ENCODE results near the gene BPIFB3.

Gene BPIFB3

DNA sequence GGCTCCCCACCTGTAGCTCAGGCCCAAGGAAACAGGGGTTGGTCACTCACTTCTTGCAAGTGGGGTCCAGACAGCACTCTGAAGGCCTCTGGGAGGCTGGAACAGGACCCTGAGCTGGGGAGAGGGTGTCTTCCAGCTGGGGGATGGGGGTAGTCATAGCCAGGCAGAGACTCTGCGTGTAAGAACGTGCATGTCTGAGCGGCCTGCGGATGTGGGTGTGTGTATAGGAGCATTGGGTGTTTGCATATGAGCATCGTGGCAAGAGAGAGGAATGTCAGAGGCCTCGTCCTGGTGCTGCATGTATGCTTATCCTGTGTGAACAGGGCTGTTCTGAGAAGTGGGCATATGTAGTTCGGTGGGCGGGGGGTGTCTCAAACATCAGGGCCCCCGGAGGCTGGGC is 12.1 kb downstream of the BPIFB3 start:
- FAIRE-seq = no peak

DNA sequence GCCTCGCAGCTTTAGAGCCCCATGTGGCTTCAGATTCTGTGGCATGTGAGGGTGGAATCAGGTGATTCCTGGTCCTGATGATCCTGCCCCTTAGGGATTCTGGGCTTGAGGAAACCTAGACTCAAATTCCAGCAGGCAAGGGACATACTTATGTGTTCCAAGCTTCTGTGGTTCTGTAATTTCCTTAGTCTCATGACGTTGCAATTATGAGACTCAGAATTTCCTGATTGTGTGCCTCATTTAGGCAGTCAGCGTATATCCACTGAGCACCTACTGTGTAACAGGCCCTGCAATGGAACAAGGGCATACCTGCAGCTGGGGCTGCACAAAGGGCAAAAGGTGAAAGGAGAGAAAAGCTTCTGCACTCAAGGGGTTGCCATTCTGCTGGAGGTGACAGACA is 14.1 kb downstream of the BPIFB3 start:
- FAIRE-seq = no peak

- FAIRE-seq = no peak
Measured at GRCh38 chr20:33068251-33068939, 14.7 kb downstream of the BPIFB3 start.

GRCh38 chr20:33069673-33070072 is 16.0 kb downstream of the BPIFB3 start:
- no peak for FAIRE-seq

DNA sequence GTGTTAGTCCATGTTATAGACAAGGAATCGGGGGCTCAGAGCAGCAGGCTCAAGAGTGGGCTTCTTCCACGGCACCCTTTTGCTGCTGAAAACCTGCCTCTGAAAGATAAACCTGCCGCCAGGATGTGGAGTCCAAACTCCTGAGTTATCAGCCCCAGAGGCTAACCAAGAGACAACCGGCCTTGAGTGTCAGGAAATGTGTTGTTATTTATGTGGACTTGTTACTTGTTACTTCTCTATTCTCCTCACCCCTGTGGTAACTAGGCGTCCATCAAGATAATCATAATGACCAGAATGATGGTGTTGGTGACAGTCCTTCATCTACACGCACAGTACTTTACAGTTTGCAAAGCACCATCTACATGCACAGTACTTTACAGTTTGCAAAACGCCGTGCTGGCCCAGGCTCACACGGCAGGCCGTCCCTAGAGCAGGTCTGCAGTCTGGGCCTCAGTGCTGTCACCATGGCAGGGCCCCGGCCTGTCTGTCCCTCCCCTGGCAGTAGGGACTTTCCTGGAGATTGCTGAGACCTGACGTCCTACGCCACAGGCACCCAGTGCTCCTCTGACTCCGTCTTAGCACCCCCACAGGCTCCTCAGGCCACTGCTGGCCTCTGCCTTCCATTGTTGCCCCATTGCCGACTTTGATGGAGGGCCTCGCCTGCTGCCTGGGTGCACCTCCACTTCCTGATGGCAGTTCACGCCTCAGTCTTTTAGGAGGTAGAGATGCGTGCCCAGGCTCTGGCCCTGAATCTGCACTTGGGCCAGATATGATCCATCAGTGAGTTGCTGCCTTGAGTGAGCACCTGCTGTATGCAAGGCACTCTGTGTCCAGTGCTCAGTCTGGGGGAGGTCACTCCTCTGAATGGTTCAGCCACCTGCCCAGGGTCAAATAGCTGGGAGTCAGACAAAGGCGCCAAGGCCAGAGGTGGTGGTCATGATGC is 16.7 kb downstream of the BPIFB3 start:
- no peak for FAIRE-seq

DNA sequence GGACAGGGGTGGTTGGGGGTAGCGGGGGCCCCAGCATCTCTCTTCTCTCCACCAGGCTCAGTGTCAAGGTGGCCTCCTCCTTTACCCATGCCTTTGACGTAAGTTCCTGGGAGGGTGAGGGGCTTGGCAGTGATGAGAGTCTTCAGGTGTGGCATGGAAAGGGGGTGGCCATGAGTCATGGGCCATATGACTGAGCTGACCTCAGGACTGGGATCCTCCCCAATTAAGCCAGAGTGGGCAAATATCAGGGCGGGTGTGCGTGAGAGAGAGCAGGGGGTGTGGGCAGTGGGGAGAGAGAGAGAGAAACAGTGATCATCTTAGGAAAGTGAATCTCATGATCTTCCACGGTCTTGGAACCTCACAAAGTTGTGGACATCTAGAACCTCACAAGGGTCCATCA is 17.5 kb downstream of the BPIFB3 start:
- FAIRE-seq = no peak

DNA sequence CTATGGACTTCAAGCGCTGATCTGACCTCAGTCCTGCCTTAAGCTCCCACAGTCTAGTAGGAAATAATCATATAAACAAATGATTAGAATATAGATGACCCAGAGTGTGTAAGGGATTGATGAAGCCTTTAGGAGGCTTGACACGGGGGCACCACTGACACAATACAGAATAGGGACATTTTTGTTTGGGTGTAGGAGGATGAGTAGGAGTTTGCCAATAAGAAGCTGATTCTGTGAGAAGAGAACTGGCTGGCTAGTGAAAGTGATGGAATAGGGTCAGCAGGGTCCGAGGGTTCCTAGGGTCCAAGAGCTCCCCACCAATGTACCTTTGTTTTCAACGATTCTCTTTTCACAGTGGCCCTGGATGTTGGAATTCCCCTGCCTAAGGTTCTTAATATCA is 18.7 kb downstream of the BPIFB3 start:
- FAIRE-seq = no peak

- FAIRE-seq = no peak
Measured at GRCh38 chr20:33072813-33073212, 19.1 kb downstream of the BPIFB3 start.

DNA sequence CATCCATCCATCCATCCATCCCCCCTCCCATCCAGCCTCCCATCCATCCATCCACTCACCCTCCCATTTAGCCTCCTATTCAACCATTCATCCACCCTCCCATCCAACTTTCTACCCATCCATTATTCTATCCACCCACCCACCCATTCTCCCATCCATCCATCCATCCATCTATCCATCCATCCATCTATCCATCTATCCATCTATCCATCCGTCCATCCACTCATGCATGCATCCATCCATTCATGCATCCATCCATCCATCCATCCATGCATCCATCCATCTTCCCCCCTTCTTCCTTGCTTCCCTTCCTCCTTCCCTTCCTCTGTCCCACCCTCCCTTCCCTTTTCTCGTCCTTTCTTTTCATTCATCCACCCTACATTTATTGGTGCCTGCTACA is 21.0 kb downstream of the BPIFB3 start:
- no peak for FAIRE-seq

GRCh38 chr20:33075281-33075680 is 21.6 kb downstream of the BPIFB3 start:
- FAIRE-seq = no peak

GRCh38 chr20:33076662-33077372 is 23.1 kb downstream of the BPIFB3 start:
- no peak for FAIRE-seq

- FAIRE-seq = no peak
Measured at GRCh38 chr20:33079259-33079658, 25.6 kb downstream of the BPIFB3 start, which contains the start of gene BPIFB4. Gene BPIFB4 (plus strand): TSS chr20:33079643. CDS start chr20:33081527, 1,884 bp downstream.

DNA sequence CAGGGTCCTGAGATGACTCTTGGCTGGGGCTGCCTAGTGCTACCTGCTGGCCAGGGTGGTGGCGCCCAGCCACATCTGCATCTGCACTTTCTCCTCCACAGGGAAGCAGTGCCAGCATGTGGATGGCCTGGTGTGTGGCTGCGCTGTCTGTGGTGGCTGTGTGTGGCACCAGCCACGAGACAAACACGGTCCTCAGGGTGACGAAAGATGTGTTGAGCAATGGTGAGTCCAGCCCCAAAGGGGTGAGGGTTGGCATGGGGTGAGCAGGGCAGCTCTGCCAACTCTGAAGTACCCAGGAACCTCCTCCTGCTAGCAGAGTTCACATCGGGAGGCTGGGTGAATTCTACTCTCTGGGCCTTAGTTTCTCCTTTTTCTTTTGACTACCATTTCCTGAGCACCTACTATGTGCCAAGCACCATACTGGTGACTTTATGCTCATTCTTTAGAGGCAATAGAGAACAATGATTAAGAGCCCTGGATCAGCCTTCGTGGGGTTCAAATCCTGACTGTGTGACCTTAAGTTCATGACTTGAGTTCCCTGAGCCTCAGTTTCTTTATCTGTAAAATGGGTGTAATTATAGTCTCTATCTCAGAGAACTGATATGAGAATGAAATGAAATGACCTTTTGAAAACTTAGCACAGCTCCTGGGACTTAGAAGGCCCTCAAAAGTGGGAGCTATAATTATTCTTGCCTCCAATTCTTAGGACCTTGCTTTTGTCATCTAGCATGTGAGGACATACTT is 27.9 kb downstream of the BPIFB3 start:
- no peak for FAIRE-seq

GRCh38 chr20:33082546-33082945 is 28.8 kb downstream of the BPIFB3 start:
- FAIRE-seq = no peak

- no peak for FAIRE-seq
Measured at GRCh38 chr20:33083544-33084340, 30.0 kb downstream of the BPIFB3 start.

DNA sequence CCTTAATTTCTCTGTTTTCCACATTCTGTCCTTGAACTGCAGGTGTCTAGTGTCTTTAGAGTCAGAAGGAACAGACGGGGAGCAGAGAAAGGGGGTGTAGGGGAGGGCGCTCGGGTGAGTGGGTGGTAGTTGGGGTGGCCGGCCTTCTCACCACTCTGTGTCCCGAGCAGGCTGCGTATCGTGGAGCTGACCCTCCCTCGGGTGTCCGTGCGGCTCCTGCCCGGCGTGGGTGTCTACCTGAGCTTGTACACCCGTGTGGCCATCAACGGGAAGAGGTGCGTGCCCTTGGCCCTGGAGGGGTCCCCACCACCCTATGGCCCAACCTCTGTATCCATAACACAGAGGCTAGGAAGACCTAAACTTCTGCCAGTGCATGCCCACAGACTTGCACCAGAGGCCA is 31.0 kb downstream of the BPIFB3 start:
- FAIRE-seq = no peak

- FAIRE-seq = no peak
Measured at GRCh38 chr20:33086052-33086722, 32.5 kb downstream of the BPIFB3 start.

- no peak for FAIRE-seq
Measured at GRCh38 chr20:33091147-33091546, 37.4 kb downstream of the BPIFB3 start.

GRCh38 chr20:33091693-33092092 is 38.0 kb downstream of the BPIFB3 start:
- no peak for FAIRE-seq

GRCh38 chr20:33092361-33092760 is 38.7 kb downstream of the BPIFB3 start:
- FAIRE-seq = no peak

DNA sequence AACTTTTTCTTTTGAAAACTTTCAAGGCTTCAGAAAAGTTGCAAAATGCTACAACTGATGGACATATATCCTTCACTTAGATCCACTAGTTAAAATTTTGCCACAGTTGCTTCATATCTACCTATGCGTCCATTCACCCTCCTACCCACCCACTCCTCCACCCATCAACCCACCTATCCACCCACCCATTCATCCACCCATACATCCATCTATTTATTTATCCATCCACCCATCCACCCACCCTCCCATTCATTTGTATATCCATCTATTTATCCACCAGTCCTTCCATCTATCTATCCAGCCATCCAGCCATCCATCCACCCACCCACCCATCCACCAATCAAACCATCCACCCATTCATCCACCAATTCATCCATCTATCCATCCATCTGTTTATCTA is 39.4 kb downstream of the BPIFB3 start:
- no peak for FAIRE-seq
